Measurements from ENCODE around the gene ZNF862. TPM values are rescaled to one million over a fixed set of nuclear protein-coding genes. Genes with fewer than 3 reads are reported as not detected.

The ZNF862 gene
- total RNA-seq, 1 experiment from 2014 or later, result 1.9 TPM

- H2BK15ac ChIP-seq (ENCODE audit: low read depth, low read length), result no peak overlapping the region
- no peak overlapping the region for H3K4ac ChIP-seq (ENCODE audit: low read depth, low read length)
- no peak overlapping the region for H3K27ac ChIP-seq (ENCODE audit: insufficient read length, low read depth, low read length)
- no peak overlapping the region for H2BK12ac ChIP-seq (ENCODE audit: insufficient read length, low read depth, low read length)
- no peak overlapping the region for H3K23ac ChIP-seq (ENCODE audit: insufficient read length, low read depth, low read length)
- H3K36me3 Mint-ChIP-seq (ENCODE audit: insufficient read depth in 1 of 3, low read depth in 3 of 3), result peaks cover 0 to 4% (median 0%) of the 10 kb centered on the region in 3 experiments; a peak in 1 of 7 replicates
- H3K14ac ChIP-seq (ENCODE audit: insufficient read depth, low read length), result no peak overlapping the region
- H3K79me1 ChIP-seq (ENCODE audit: insufficient read depth, low read depth, low read length, poor library complexity, severe bottlenecking), result no peaks in the 10 kb centered on the region
- H3K9me3 ChIP-seq (ENCODE audit: control insufficient read depth, low read depth, low read length), result no peaks in the 10 kb centered on the region
- no peaks in the 10 kb centered on the region for H4K20me1 ChIP-seq (ENCODE audit: control insufficient read depth, insufficient read depth, insufficient read length)
- no peak overlapping the region for H3K56ac ChIP-seq (ENCODE audit: insufficient read length, low read depth, low read length)
- H3K27me3 Mint-ChIP-seq (ENCODE audit: low read depth), result peaks cover 6% of the 10 kb centered on the region
- TF ChIP-seq, protein P1, sequence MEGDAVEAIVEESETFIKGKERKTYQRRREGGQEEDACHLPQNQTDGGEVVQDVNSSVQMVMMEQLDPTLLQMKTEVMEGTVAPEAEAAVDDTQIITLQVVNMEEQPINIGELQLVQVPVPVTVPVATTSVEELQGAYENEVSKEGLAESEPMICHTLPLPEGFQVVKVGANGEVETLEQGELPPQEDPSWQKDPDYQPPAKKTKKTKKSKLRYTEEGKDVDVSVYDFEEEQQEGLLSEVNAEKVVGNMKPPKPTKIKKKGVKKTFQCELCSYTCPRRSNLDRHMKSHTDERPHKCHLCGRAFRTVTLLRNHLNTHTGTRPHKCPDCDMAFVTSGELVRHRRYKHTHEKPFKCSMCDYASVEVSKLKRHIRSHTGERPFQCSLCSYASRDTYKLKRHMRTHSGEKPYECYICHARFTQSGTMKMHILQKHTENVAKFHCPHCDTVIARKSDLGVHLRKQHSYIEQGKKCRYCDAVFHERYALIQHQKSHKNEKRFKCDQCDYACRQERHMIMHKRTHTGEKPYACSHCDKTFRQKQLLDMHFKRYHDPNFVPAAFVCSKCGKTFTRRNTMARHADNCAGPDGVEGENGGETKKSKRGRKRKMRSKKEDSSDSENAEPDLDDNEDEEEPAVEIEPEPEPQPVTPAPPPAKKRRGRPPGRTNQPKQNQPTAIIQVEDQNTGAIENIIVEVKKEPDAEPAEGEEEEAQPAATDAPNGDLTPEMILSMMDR (conservative IDR thresholded peaks at IDR 0.05), result no peak
- no peak for DNase-seq
- H3K4me2 ChIP-seq (ENCODE audit: insufficient read depth, insufficient read length, low read length), result no peak overlapping the region
- H2BK20ac ChIP-seq (ENCODE audit: low read depth, low read length, poor library complexity, severe bottlenecking), result no peak overlapping the region
- no peaks in the 10 kb centered on the region for H3K27me3 ChIP-seq (ENCODE audit: insufficient read depth, low read length)
- H2AK5ac ChIP-seq (ENCODE audit: insufficient read length, low read length), result no peak overlapping the region
- no CpG with 5 or more reads among the region's 28 CpGs for WGBS (ENCODE audit: extremely low coverage, insufficient read length, low lambda C conversion rate)
- H3K27ac Mint-ChIP-seq, result no peak overlapping the region
- no peak overlapping the region for H2BK120ac ChIP-seq (ENCODE audit: low read depth, low read length, poor library complexity, severe bottlenecking)
- H3K4me1 Mint-ChIP-seq, result peaks cover 0 to 7% of the 10 kb centered on the region in 2 experiments; a peak in 1 of 4 replicates
- no peaks in the 10 kb centered on the region for H3K23me2 ChIP-seq (ENCODE audit: insufficient read length, low read depth, low read length, poor library complexity, severe bottlenecking)
- H3T11ph ChIP-seq (ENCODE audit: low read length), result no peak overlapping the region
- H3K4me1 ChIP-seq (ENCODE audit: insufficient read depth, low read length), result no peaks in the 10 kb centered on the region
- H3K9me3 Mint-ChIP-seq, result peaks cover 8 to 13% of the 10 kb centered on the region in 2 experiments; a peak in 4 of 5 replicates
- no peak overlapping the region for H2BK5ac ChIP-seq (ENCODE audit: insufficient read length, low read length)
- no peak overlapping the region for H4K91ac ChIP-seq (ENCODE audit: insufficient read length, low read depth, low read length)
- no peak overlapping the region for H2AFZ ChIP-seq (ENCODE audit: low read length)
- no peaks in the 10 kb centered on the region for H3K79me2 ChIP-seq (ENCODE audit: insufficient read depth, low read length)
- H3K9ac ChIP-seq (ENCODE audit: extremely low read depth, insufficient read length, low read length), result no peak overlapping the region
- no peak overlapping the region for H4K5ac ChIP-seq (ENCODE audit: insufficient read length, low read depth, low read length)
- H4K8ac ChIP-seq (replicated peaks; ENCODE audit: insufficient read length, low read depth, low read length), result no peak overlapping the region
- H3K18ac ChIP-seq (ENCODE audit: insufficient read length, low read depth, low read length), result no peak overlapping the region
- no peak overlapping the region for H3K4me3 Mint-ChIP-seq
Measured at GRCh38 chr7:149819141-149819960, 18.8 kb upstream of the ZNF862 start.

All from H9 (cell line).